22Rv1 (cell line): ENCODE data around the gene GLT6D1.

Experiments used
- H3K27ac ChIP-seq: fragments of 450-650 bp; 2 replicates; pipeline ENCODE4 v1.5.1; 2017
- ZFX ChIP-seq: fragments of 450-650 bp; IDR thresholded peaks from 2 replicates; pipeline ENCODE4 v1.6.1; 2017; ENCODE audit warnings: antibody characterized with exemption, borderline replicate concordance
- TF ChIP-seq, protein P1 (sequence below): fragments of 450-650 bp; IDR thresholded peaks from 2 replicates; pipeline ENCODE4 v1.5.1; 2017; ENCODE audit warnings: mild to moderate bottlenecking

The GLT6D1 gene

DNA sequence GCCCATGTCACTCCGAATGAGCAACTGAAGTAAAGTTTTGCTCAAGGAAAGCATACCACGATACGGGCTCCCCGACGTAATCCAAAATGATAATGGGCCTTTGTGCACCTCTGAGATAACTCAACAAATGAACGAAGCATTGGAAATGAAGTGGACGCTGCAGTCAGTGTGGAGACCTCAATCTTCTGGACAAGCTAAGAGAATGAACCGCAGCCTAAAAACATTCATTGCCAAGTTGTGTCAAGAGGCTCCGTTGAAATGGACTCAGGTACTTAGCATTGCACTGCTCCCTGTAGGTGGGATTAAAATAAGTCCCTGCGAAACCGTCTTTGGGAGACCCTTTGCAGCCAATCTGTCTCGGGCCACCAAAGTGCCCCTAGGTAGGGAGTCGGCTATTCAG lies 19.9 kb upstream of the GLT6D1 start:
- TF ChIP-seq, protein P1, sequence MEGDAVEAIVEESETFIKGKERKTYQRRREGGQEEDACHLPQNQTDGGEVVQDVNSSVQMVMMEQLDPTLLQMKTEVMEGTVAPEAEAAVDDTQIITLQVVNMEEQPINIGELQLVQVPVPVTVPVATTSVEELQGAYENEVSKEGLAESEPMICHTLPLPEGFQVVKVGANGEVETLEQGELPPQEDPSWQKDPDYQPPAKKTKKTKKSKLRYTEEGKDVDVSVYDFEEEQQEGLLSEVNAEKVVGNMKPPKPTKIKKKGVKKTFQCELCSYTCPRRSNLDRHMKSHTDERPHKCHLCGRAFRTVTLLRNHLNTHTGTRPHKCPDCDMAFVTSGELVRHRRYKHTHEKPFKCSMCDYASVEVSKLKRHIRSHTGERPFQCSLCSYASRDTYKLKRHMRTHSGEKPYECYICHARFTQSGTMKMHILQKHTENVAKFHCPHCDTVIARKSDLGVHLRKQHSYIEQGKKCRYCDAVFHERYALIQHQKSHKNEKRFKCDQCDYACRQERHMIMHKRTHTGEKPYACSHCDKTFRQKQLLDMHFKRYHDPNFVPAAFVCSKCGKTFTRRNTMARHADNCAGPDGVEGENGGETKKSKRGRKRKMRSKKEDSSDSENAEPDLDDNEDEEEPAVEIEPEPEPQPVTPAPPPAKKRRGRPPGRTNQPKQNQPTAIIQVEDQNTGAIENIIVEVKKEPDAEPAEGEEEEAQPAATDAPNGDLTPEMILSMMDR = no peak
- no peak for TF ChIP-seq ZFX
- H3K27ac ChIP-seq = no peak overlapping the region

DNA sequence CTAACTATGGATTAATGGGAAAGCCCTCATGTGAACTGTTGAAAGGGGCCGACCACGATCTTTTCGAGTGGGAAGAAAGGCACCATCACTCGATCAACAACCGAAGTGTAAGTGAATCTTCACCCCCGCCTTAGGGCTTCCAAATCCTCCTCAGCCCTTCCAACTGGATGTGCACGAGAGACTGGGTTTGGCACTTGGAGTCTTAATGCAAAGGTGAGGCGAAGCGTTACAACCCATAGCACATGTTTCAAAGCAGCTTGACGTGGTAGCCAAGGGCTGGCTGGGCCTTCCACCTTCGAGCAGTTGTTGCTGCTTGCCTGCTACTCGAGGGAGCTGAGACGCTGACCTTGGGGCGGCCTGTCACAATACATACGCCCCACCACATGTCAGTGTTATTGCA lies 18.1 kb upstream of the GLT6D1 start:
- H3K27ac ChIP-seq = no peak overlapping the region
- no peak for TF ChIP-seq ZFX
- TF ChIP-seq, protein P1 = no peak

DNA sequence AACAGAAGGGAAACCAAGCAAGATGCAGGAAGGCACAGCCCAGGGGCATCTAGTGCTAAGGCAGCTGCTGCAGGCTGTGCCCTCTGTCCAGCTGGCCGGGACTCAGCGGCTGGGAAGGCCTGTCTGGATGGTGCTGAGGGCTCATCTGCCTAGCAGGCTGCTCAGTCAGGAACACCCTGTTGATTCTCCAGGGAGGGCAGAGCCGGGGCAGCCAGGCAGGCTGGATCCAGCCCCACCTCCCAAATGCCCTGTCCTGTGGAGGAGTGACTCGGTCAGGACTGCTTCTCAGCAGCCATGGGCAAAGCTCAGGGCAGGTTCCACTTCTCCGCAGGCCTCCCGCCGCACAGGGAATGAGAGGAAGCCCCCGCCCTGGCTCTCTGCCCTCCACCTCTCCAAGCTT lies 16.0 kb upstream of the GLT6D1 start:
- no peak for TF ChIP-seq ZFX
- TF ChIP-seq, protein P1 = no peak
- no peak overlapping the region for H3K27ac ChIP-seq

DNA sequence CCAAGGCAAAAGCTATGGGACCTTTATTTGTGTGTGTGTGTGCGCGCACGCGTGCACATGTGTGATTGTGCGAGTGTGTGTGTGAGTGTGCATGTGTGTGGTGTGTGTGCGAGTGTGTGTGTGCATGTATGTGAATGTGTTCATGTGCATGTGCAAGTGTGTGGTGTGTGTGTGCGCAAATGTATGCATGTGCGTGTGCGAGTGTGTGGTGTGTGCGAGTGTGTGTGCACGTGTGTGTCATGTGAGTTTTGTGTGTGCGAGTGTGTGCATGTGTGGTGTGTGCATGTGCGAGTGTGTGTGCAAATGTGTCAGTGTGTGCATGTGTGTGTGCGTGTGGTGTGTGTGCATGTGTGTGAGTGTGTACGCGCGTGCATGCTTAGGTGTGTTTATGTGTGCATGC lies 11.1 kb upstream of the GLT6D1 start:
- TF ChIP-seq, protein P1 = no peak
- TF ChIP-seq ZFX = no peak

DNA sequence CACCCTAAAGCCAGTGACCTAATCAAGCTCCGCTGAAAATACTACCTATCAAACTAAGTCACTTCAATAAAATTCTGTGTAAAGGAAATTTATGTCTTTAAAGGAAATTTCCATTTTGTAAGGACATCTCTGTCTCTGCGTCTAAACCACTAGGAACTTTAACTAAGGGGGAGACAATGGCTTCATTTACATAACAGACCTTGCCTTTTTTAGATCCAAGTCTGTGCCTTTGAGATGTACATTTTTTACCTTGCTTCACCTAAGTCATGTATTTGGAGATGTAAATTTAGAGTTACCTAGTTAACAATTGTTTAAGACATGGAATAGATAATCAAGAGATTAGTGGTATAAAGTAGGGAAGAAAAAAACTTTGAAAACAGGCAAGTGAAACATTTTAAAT lies 10.2 kb upstream of the GLT6D1 start:
- no peak for TF ChIP-seq ZFX
- TF ChIP-seq, protein P1 = no peak

More for the DNA sequence above, 11.1 kb upstream of the GLT6D1 start:
- no peak overlapping the region for H3K27ac ChIP-seq

DNA sequence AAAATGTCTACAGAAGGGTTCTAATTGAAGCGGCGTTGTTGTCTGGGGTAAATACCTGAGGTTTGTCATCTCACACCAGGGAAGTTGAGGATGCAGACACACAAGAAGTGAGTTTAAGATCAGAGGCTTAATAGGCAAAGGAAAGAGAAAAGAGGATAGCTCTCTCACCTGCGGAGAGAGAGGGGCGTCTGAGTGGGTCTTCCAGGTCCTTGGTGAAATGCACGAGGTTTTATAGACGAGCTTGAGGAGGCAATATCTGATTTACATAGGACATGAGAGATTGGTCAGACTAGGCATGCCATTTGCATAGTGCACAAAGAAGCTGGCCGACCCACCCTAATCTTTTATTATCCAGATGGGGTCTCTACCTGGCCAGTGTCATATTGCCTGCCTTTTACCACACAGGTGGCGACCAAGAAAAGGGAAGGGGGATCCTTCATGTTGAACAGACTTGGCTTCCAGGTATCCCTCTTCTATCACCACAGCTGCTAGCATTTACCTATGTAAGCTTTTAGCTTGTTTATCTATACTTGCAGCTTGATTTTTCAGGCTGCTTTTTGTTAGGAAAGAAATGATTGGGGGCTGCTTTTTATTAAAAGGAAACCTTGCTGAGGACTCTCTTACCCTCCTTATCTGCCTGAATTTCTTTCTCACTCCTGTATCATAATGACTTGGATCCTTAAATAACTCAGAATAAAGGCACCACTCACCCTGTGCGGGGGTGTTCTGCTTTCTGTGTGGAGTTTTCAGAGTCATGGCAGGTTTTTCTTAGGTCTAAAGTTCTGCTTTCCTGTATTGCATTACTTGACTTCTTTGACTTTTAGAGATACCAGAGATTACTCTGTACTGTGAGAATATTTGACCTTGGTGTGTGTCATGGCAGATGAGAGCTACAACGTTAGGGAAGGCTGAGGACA lies 9.4 kb upstream of the GLT6D1 start:
- no peak overlapping the region for H3K27ac ChIP-seq
- no peak for TF ChIP-seq ZFX
- TF ChIP-seq, protein P1 = no peak

More for the DNA sequence above, 10.2 kb upstream of the GLT6D1 start:
- H3K27ac ChIP-seq = no peak overlapping the region

DNA sequence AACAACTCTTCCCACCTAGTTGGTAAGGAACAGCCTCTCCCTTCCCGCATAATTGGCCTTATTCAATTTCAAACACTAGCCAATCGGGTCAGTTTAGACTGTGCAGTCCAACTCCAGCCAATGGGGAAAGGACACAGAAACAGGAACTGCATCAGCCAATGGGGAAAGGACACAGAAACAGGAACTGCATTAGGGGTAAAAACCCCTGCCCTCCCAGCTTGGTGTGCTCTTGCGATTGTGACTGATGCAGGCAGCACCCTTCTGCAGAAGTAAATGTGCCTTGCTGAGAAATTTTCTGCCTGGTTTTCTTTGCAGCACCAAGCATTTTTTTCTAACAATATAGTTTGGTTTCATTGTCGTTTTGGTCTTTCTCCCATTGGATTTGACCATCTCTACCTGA lies 8.5 kb upstream of the GLT6D1 start:
- TF ChIP-seq, protein P1 = no peak
- TF ChIP-seq ZFX = no peak
- no peak overlapping the region for H3K27ac ChIP-seq
